Stimulated activated CD8-positive, alpha-beta memory T cell treated with anti-CD3 and anti-CD28 coated beads, Interleukin-15, amount 100 ng/mL, for 48 hours (primary cell): ENCODE data around the gene USP3.
"Not testable (repeated sequence)": the region's sequence is repeated elsewhere in the genome, so short reads cannot be mapped to it uniquely, and the experiment has no call there.

Source experiments
- DNase-seq, 2 donors: peaks; one replicate each; pipeline ENCODE4 v3.0.0-alpha.2; 2020; ENCODE audit warnings: low read depth in 2 of 2

Gene USP3

GRCh38 chr15:63610209-63610841 lies 105.9 kb downstream of the USP3 start:
- peak; percentile 54 to 66 for DNase-seq

GRCh38 chr15:63611177-63611576 lies 106.8 kb downstream of the USP3 start:
- no peak for DNase-seq

GRCh38 chr15:63612300-63612699 lies 107.9 kb downstream of the USP3 start:
- no peak for DNase-seq

GRCh38 chr15:63615935-63616334 lies 111.5 kb downstream of the USP3 start:
- no peak for DNase-seq

- not testable (repeated sequence) for DNase-seq
These were observed 112.8 kb downstream of the USP3 start for GRCh38 chr15:63617147-63617546.

- not testable (repeated sequence) for DNase-seq
These were observed 113.2 kb downstream of the USP3 start for GRCh38 chr15:63617627-63618026.

GRCh38 chr15:63620760-63621159 lies 116.4 kb downstream of the USP3 start:
- not testable (repeated sequence) for DNase-seq

- DNase-seq, result no peak
These were observed 119.0 kb downstream of the USP3 start for GRCh38 chr15:63623232-63623969.

GRCh38 chr15:63626955-63627354 lies 122.6 kb downstream of the USP3 start:
- no peak for DNase-seq

GRCh38 chr15:63628123-63628822 lies 123.9 kb downstream of the USP3 start:
- no peak for DNase-seq

GRCh38 chr15:63630036-63630751 lies 125.8 kb downstream of the USP3 start:
- DNase-seq, result no peak

GRCh38 chr15:63633312-63633711 lies 128.9 kb downstream of the USP3 start:
- no peak for DNase-seq

- DNase-seq, result no peak
These were observed 129.8 kb downstream of the USP3 start for GRCh38 chr15:63634154-63634553.

- DNase-seq, result no peak
These were observed 132.2 kb downstream of the USP3 start for GRCh38 chr15:63636518-63637061.

- no peak for DNase-seq
These were observed 134.4 kb downstream of the USP3 start for GRCh38 chr15:63638839-63639238.

GRCh38 chr15:63640146-63640545 lies 135.8 kb downstream of the USP3 start:
- no peak for DNase-seq
